Keratinocyte (primary cell): Measurements from ENCODE around the gene EPC2. TPM values are rescaled to one million over a fixed set of nuclear protein-coding genes. Genes with fewer than 3 reads are reported as not detected.

Experiments
- DNase-seq: peaks from one replicate; pipeline ENCODE4 v3.0.0-alpha.2; 2011; ENCODE audit warnings: low read depth, missing footprints, low spot score
- FAIRE-seq: peaks from 2 replicates; lab custom pipeline; 2011; peaks lifted over from hg19 to GRCh38; lab: Jason Lieb, UNC
- H2AFZ ChIP-seq: 2 replicates; pipeline ENCODE4 v1.6.0; 2012; ENCODE audit warnings: low read length, control low read depth, inconsistent platforms; ENCODE audit not compliant: control insufficient read depth
- H3K27ac ChIP-seq: 2 replicates; pipeline ENCODE4 v1.5.1; 2011; ENCODE audit warnings: low read length; ENCODE audit not compliant: control insufficient read depth, insufficient read depth
- H3K27me3 ChIP-seq: 3 replicates; pipeline ENCODE4 v1.6.0; 2011; ENCODE audit warnings: low read length; ENCODE audit not compliant: control insufficient read depth, insufficient read depth; ENCODE audit errors: extremely low read depth
- H3K36me3 ChIP-seq, 2 experiments: 2 replicates in 1 of 2; 3 replicates in 1 of 2; pipeline ENCODE4 v1.5.1; 2011; ENCODE audit warnings: low read length in 2 of 2, mild to moderate bottlenecking in 1 of 2; ENCODE audit not compliant: control insufficient read depth in 2 of 2, insufficient read depth in 2 of 2; ENCODE audit errors: extremely low read depth in 1 of 2
- H3K4me1 ChIP-seq: 3 replicates; pipeline ENCODE4 v1.5.1; 2011; ENCODE audit warnings: low read length; ENCODE audit not compliant: control insufficient read depth, insufficient read depth; ENCODE audit errors: extremely low read depth
- H3K4me2 ChIP-seq: 3 replicates; pipeline ENCODE4 v1.6.0; 2011; ENCODE audit warnings: low read depth, low read length; ENCODE audit not compliant: control insufficient read depth, insufficient read depth; ENCODE audit errors: extremely low read depth
- H3K4me3 ChIP-seq, 3 experiments: fragments of 200-600 bp in 1 of 3; sonication (generic) in 1 of 3; 2 replicates in 2 of 3; 3 replicates in 1 of 3; pipeline ENCODE4 v1.5.1; 2011 to 2016; ENCODE audit warnings: low read length in 3 of 3, mild to moderate bottlenecking in 3 of 3, control low read depth in 2 of 3, inconsistent platforms in 1 of 3, low read depth in 1 of 3, mixed read lengths in 1 of 3, mixed run types in 1 of 3, moderate library complexity in 1 of 3; ENCODE audit not compliant: control insufficient read depth in 2 of 3, insufficient read depth in 2 of 3; ENCODE audit errors: extremely low read depth in 1 of 3
- H3K79me2 ChIP-seq: 2 replicates; pipeline ENCODE4 v1.6.0; 2012; ENCODE audit warnings: low read length; ENCODE audit not compliant: control insufficient read depth, insufficient read depth
- H3K9ac ChIP-seq: 3 replicates; pipeline ENCODE4 v1.6.0; 2011; ENCODE audit warnings: low read length; ENCODE audit not compliant: control insufficient read depth, insufficient read depth; ENCODE audit errors: extremely low read depth
- H3K9me1 ChIP-seq: 3 replicates; pipeline ENCODE4 v1.6.0; 2011; ENCODE audit warnings: low read length; ENCODE audit not compliant: control insufficient read depth, insufficient read depth; ENCODE audit errors: extremely low read depth
- H3K9me3 ChIP-seq: 2 replicates; pipeline ENCODE4 v1.5.1; 2012; ENCODE audit warnings: low read depth, low read length; ENCODE audit not compliant: control insufficient read depth
- H4K20me1 ChIP-seq: 3 replicates; pipeline ENCODE4 v1.6.0; 2011; ENCODE audit warnings: low read length; ENCODE audit not compliant: control insufficient read depth, insufficient read depth; ENCODE audit errors: extremely low read depth
- CTCF ChIP-seq, 3 experiments: IDR thresholded peaks in 1 of 3; conservative IDR thresholded peaks in 1 of 3; optimal IDR thresholded peaks in 1 of 3; 2 replicates in 2 of 3; 3 replicates in 1 of 3; pipeline versions ENCODE3 to v1.5.1; 2011; ENCODE audit warnings: low read length in 3 of 3, mild to moderate bottlenecking in 3 of 3, moderate library complexity in 2 of 3, control low read depth in 1 of 3, inconsistent platforms in 1 of 3; ENCODE audit not compliant: insufficient read depth in 2 of 3; ENCODE audit errors: extremely low read depth in 1 of 3
- EZH2 ChIP-seq: IDR thresholded peaks from one replicate; pipeline ENCODE4 v1.6.1; 2012; ENCODE audit warnings: inconsistent platforms, mild to moderate bottlenecking, low read length, moderate library complexity
- dilution Hi-C: fragments of 300-500 bp; cut with MboI; formaldehyde crosslinking; loops from one replicate; pipeline ENCODE4 v1.7.0; 2020; ENCODE audit warnings: low sequenced_read_pairs; ENCODE audit not compliant: extremely low pct_ligation_motif_present
- polyA plus RNA-seq, 5 experiments: library from polyadenylated mRNA; depleted of rRNA in 3 of 5; stranded (reverse) in 3 of 5; stranded (forward) in 1 of 5; unstranded in 1 of 5; fragments of >200 nt; gene quantifications; 1 replicate in 1 of 5; 2 replicates in 3 of 5; 3 replicates in 1 of 5; pipeline versions ENCODE4 v1.2.1 to v1.2.3, GENCODE V29; 2011 to 2012; ENCODE audit warnings: missing spikeins in 2 of 5, low read depth in 1 of 5, low replicate concordance in 1 of 5

The EPC2 gene
- polyA plus RNA-seq, 1 donor (not counting 4 experiments of a cell fraction or from before 2014, with no cell fraction given), result 13.1 TPM

- Histone ChIP-seq H3K27me3 (no peaks in the 10 kb centered on the region), H3K79me2 (no peaks in the 10 kb centered on the region), H3K27ac (peak overlapping the region; percentile 58), H3K9me1 (no peaks in the 10 kb centered on the region), H3K4me1 (peaks cover 20% of the 10 kb centered on the region), H3K9ac (no peak overlapping the region), H3K4me2 (peak overlapping the region; percentile 55), H2AFZ (peak overlapping the region; percentile 43), H3K4me3 (no peak overlapping the region), H3K9me3 (no peaks in the 10 kb centered on the region), H3K36me3 (no peaks in the 10 kb centered on the region), H4K20me1 (no peaks in the 10 kb centered on the region)
- DNase-seq (no peak), FAIRE-seq (no peak)
- TF ChIP-seq CTCF (optimal IDR thresholded peaks at IDR 0.05 in 1 of 3, IDR thresholded peaks at IDR 0.05 in 1 of 3, conservative IDR thresholded peaks at IDR 0.05 in 1 of 3; ENCODE audit: extremely low read depth in 1 of 3, insufficient read depth in 2 of 3, low read length in 3 of 3) (no peak), EZH2 (no peak)
- dilution Hi-C loops, result no loop called here
Observed at GRCh38 chr2:148614014-148614321, 30.6 kb upstream of the EPC2 start.

DNA sequence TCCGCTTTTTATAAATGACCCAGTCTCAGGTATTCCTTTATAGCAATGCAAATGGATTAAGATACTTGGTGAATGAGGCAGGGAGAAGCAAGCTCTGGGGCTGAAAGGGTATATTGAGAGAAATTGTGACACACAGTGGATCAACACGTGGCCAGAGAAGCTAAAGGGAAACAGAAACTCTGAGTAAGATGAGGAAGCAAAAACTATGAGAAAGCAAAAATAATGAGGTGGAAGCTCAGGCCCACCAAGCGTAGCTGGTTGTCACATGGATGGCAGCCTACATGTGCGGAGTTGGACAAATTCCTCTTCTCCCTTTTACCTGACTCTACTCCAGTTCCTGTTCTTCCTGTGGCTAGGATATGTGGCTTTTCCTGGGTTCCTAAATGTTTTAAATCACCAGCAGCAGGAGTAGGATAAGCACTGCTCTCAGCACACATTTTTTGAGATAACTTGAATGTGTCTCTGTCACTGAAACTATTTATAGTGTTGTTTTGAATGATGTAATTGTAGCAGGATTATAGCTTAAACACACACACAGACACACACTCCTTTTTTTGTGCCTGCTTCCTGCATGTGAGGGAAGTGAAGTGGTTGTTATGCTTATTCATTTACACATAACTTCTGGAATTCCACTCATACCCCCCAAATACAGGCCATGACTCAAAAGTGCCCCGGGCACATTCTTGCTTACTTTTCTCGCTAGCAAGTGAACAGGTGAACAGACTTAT is 30.1 kb upstream of the EPC2 start:
- Histone ChIP-seq H3K9ac (peak overlapping the region; percentile 49), H4K20me1 (no peaks in the 10 kb centered on the region), H3K36me3 (no peaks in the 10 kb centered on the region), H3K79me2 (no peaks in the 10 kb centered on the region), H2AFZ (peak overlapping the region; percentile 38), H3K4me1 (peaks cover 20% of the 10 kb centered on the region), H3K4me3 (peak overlapping the region in 1 of 3 experiments; percentile 9), H3K9me1 (no peaks in the 10 kb centered on the region), H3K4me2 (peak overlapping the region; percentile 55), H3K27me3 (no peaks in the 10 kb centered on the region), H3K27ac (peak overlapping the region; percentile 58), H3K9me3 (no peaks in the 10 kb centered on the region)
- dilution Hi-C loops, result no loop called here
- DNase-seq (peak; percentile 90), FAIRE-seq (peak; percentile 84)
- no peak for TF ChIP-seq EZH2
- no peak for TF ChIP-seq CTCF (optimal IDR thresholded peaks at IDR 0.05 in 1 of 3, IDR thresholded peaks at IDR 0.05 in 1 of 3, conservative IDR thresholded peaks at IDR 0.05 in 1 of 3; ENCODE audit: extremely low read depth in 1 of 3, insufficient read depth in 2 of 3, low read length in 3 of 3)
